Effector CD4-positive, alpha-beta T cell (primary cell): ENCODE data around the gene DRAP1.

Source experiments
- DNase-seq: peaks from one replicate; pipeline ENCODE4 v3.0.0-alpha.2; 2020

The DRAP1 gene

DNA sequence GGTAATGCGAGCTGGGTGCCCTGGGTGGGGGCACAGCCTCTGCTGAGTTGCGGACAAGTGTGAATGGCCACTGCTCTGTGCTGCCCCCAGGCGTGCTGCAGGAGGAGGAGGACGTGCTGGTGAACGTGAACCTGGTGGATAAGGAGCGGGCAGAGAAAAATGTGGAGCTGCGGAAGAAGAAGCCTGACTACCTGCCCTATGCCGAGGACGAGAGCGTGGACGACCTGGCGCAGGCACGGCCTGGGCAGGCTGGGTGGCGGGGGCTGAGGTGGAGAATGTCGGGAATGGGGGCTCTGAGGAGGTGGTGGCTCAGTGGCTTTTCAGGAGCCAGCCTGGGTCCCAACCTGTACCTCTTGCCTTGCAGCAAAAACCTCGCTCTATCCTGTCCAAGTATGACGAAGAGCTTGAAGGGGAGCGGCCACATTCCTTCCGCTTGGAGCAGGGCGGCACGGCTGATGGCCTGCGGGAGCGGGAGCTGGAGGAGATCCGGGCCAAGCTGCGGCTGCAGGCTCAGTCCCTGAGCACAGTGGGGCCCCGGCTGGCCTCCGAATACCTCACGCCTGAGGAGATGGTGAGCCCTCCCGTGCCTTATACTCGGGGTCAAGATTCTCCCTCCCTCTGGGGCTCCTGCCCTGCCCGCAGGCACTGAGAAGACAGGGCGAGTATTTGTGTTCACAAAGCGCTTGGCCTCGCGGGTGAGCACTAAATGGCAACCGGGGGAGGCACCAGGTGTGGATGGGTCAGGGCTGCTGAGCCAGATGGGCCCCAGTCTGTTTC lies 46.9 kb downstream of the DRAP1 start:
- no peak for DNase-seq

DNA sequence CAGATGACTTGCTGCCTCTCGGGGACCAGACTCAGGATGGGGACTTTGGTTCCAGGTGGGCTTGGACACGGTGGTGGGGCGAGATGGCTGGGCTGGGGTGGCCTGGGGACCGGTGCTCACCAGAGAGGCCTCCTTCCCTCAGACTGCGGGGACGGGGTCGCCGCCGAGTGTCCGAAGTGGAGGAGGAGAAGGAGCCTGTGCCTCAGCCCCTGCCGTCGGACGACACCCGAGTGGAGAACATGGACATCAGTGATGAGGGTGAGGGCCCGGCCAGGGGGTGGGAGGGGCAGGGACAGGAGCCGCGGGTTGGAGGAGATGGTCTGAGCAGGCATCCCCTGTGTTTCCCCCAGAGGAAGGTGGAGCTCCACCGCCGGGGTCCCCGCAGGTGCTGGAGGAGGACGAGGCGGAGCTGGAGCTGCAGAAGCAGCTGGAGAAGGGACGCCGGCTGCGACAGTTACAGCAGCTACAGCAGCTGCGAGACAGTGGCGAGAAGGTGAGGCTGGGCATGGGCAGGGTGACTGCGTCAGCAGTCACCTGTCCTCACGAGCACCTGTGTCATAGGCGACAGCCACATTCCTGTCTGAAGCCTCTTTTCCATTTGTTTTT lies 48.2 kb downstream of the DRAP1 start:
- DNase-seq: no peak

DNA sequence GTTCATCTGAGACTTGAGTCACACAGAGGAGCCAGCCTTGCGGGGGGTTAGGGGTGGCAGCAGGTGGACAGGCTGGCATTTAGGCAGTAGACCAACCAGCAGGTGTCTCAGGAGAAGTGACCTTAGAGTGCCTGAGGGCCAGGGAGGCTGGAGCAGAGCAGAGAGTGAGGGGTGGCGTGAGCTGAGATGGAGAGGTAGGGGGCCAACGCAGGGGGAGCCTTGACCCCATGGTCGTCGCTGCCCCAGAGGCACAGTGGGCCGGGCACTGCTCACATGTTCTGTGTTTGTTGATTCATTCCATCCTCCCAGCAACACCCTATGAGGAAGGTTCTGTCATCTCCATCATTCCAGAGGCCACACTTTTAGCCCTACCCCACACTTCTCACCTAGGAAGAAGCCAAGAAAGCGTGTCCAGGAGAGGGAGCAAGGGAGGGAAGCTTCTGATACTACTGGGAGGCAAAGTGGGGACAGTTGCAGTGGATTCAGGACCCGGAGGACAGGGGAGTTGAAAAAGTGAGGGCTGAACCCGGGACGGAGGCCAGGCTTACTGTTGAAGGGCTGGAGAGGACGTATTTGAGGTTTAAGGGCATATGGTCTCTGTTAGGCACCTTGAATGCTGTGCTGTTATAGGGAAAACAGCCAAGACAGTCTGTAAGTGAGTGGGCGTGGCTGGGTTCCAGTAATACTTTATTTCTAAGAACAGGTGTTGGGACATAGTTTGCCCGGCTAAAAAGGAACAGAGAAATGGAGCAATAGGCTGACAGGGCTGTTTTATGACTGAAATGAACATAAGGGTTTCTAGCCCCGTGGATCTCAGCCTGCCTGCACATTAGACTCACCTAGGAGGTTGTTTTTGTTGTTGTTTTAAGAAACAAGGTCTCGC lies 49.6 kb downstream of the DRAP1 start:
- no peak for DNase-seq
